Mammary epithelial cell (primary cell): ENCODE data around the gene KRTAP12-3.
"Not testable (repeated sequence)": the region's sequence is repeated elsewhere in the genome, so short reads cannot be mapped to it uniquely, and the experiment has no call there.

Source experiments
- CTCF ChIP-seq, 2 donors: IDR thresholded peaks in 1 of 2; conservative IDR thresholded peaks in 1 of 2; 2 replicates each; pipeline ENCODE4 v1.5.1; 2011 to 2012; ENCODE audit warnings: inconsistent platforms in 2 of 2, low read length in 2 of 2, mild to moderate bottlenecking in 2 of 2, control low read depth in 1 of 2, low read depth in 1 of 2; ENCODE audit not compliant: insufficient read depth in 1 of 2; ENCODE audit errors: extremely low read depth in 1 of 2
- EZH2 ChIP-seq: IDR thresholded peaks from 2 replicates; pipeline ENCODE4 v1.6.1; 2012; ENCODE audit warnings: low read length, inconsistent platforms, borderline replicate concordance

- not testable (repeated sequence) for TF ChIP-seq CTCF (conservative IDR thresholded peaks at IDR 0.05 in 1 of 2, IDR thresholded peaks at IDR 0.05 in 1 of 2; ENCODE audit: extremely low read depth in 1 of 2, insufficient read depth in 1 of 2, low read depth in 1 of 2, low read length in 2 of 2); EZH2
These were observed 39.6 kb downstream of the KRTAP12-3 start, which contains the start of gene KRTAP10-12 for GRCh38 chr21:44697172-44697810.
